Endodermal cell (in vitro differentiated cells): ENCODE results near the gene RUNX1. TPM values are rescaled to one million over a fixed set of nuclear protein-coding genes. Genes with fewer than 3 reads are reported as not detected.

Experiments used
- DNase-seq: peaks from one replicate; pipeline ENCODE4 v3.0.0-alpha.2; 2017
- H3K27ac ChIP-seq: 2 replicates; pipeline ENCODE4 v1.5.1; 2013; ENCODE audit warnings: mild to moderate bottlenecking, low read depth, low read length, moderate library complexity
- H3K27me3 ChIP-seq: 2 replicates; pipeline ENCODE4 v1.6.1; 2013; ENCODE audit warnings: mild to moderate bottlenecking, low read length, moderate library complexity; ENCODE audit not compliant: insufficient read depth, control insufficient read depth, poor library complexity, severe bottlenecking
- H3K36me3 ChIP-seq: 2 replicates; pipeline ENCODE4 v1.7.0; 2013; ENCODE audit warnings: mild to moderate bottlenecking, low read length, moderate library complexity; ENCODE audit not compliant: control insufficient read depth, insufficient read depth
- H3K4me1 ChIP-seq: one replicate; pipeline ENCODE4 v1.7.0; 2013; ENCODE audit warnings: low read length; ENCODE audit not compliant: control insufficient read depth, insufficient read depth
- H3K4me3 ChIP-seq: 2 replicates; pipeline ENCODE4 v1.5.1; 2013; ENCODE audit warnings: mild to moderate bottlenecking, low read length, moderate library complexity
- H3K9ac ChIP-seq: 2 replicates; pipeline ENCODE4 v1.6.1; 2013; ENCODE audit warnings: mild to moderate bottlenecking, low read length, moderate library complexity; ENCODE audit not compliant: poor library complexity, severe bottlenecking; ENCODE audit errors: extremely low read depth
- H3K9me3 ChIP-seq: 2 replicates; pipeline ENCODE4 v1.6.1; 2013; ENCODE audit warnings: mild to moderate bottlenecking, low read length, moderate library complexity; ENCODE audit not compliant: control insufficient read depth
- H3K27ac Mint-ChIP-seq: 2 replicates; pipeline ENCODE4 v1.8.0; 2020; ENCODE audit warnings: mixed read lengths
- H3K27me3 Mint-ChIP-seq: 2 replicates; pipeline ENCODE4 v1.8.0; 2021; ENCODE audit warnings: mild to moderate bottlenecking, mixed read lengths; ENCODE audit not compliant: insufficient read depth
- H3K36me3 Mint-ChIP-seq: 2 replicates; pipeline ENCODE4 v1.8.0; 2020; ENCODE audit warnings: low read depth, mixed read lengths
- H3K4me1 Mint-ChIP-seq: 2 replicates; pipeline ENCODE4 v1.8.0; 2020; ENCODE audit warnings: mixed read lengths
- H3K4me3 Mint-ChIP-seq: 2 replicates; pipeline ENCODE4 v1.8.0; 2020; ENCODE audit warnings: mild to moderate bottlenecking, moderate library complexity, mixed read lengths
- H3K9me3 Mint-ChIP-seq: 2 replicates; pipeline ENCODE4 v1.8.0; 2020; ENCODE audit warnings: mild to moderate bottlenecking, mixed read lengths
- WGBS, 2 experiments: methylation state at CpG; one replicate each; pipeline versions ENCODE4 v1.1.5 to v1.1.7; 2013; ENCODE audit warnings: missing lambda C conversion rate in 2 of 2, mixed read lengths in 1 of 2; ENCODE audit not compliant: insufficient coverage in 1 of 2, insufficient read length in 1 of 2; 5-methylcytosine and 5-hydroxymethylcytosine counted together
- total RNA-seq, 2 donors: library from RNA; stranded (reverse); fragmentation: NEBNext Ultra II Directional in 1 of 2; extraction: Animal tissue kit (Norgen Biotek cat#: 25700) in 1 of 2; gene quantifications; 2 replicates in 1 of 2; 3 replicates in 1 of 2; pipeline ENCODE4 v1.2.1, GENCODE V29; 2021
- TF ChIP-seq, protein P1 (sequence below): fragments of 200-600 bp; sonication (generic); conservative IDR thresholded peaks from 2 replicates; pipeline ENCODE4 v1.5.0; 2021; ENCODE audit warnings: antibody characterized with exemption, mild to moderate bottlenecking

The RUNX1 gene
- total RNA-seq, 2 donors from 2014 or later = 0.31 to 2.8 TPM

DNA sequence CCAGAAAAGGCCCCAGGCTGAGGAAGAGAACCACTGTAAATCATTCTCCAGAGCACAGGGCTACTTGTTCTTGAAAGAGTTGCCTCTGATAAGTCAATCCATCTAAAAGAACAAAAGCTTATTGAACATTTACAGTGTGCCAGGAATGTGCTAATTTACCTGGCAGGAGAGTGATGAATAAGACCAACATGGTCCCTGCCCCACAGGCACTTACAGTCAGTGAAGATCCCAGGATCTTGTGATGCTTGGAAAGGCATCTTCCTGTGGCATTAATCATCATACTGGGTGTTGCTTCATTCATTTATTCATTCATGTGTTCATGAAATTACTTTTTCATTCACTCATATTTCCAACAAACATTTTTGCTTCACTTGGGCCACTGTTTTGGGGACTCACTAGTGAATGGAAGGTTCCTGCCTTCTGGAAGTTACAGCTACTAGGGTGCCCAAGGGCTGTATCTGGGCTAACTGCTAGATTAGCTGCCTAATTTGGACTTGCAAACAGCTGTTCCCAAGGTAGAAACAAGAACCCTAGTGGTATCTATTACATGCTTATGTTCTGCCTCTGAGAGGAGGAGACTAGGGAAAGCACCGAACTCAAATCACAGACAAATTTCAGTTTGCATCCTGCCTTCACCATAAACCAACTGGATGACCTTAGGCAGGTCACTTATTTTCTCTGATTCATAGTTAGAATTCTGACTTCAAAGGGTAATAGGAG, 246.8 kb downstream of the RUNX1 start:
- TF ChIP-seq, protein P1, sequence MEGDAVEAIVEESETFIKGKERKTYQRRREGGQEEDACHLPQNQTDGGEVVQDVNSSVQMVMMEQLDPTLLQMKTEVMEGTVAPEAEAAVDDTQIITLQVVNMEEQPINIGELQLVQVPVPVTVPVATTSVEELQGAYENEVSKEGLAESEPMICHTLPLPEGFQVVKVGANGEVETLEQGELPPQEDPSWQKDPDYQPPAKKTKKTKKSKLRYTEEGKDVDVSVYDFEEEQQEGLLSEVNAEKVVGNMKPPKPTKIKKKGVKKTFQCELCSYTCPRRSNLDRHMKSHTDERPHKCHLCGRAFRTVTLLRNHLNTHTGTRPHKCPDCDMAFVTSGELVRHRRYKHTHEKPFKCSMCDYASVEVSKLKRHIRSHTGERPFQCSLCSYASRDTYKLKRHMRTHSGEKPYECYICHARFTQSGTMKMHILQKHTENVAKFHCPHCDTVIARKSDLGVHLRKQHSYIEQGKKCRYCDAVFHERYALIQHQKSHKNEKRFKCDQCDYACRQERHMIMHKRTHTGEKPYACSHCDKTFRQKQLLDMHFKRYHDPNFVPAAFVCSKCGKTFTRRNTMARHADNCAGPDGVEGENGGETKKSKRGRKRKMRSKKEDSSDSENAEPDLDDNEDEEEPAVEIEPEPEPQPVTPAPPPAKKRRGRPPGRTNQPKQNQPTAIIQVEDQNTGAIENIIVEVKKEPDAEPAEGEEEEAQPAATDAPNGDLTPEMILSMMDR = no peak
- Histone ChIP-seq H3K4me1 (peaks cover 6% of the 10 kb centered on the region), H3K9ac (no peak overlapping the region), H3K27ac (no peak overlapping the region), H3K9me3 (peaks cover 25% of the 10 kb centered on the region), H3K4me3 (no peak overlapping the region), H3K36me3 (no peaks in the 10 kb centered on the region), H3K27me3 (no peaks in the 10 kb centered on the region)
- Mint-ChIP-seq H3K27me3 (peaks cover 7% of the 10 kb centered on the region), H3K36me3 (peaks cover 7% of the 10 kb centered on the region), H3K9me3 (peaks cover 20% of the 10 kb centered on the region), H3K4me3 (no peak overlapping the region), H3K27ac (no peak overlapping the region), H3K4me1 (peaks cover 12% of the 10 kb centered on the region)
- DNase-seq = no peak
- WGBS, 2 experiments = 89% methylated on average over 1 of the region's 1 CpG; no CpG with 5 or more reads in 1 of the 2 experiments

DNA sequence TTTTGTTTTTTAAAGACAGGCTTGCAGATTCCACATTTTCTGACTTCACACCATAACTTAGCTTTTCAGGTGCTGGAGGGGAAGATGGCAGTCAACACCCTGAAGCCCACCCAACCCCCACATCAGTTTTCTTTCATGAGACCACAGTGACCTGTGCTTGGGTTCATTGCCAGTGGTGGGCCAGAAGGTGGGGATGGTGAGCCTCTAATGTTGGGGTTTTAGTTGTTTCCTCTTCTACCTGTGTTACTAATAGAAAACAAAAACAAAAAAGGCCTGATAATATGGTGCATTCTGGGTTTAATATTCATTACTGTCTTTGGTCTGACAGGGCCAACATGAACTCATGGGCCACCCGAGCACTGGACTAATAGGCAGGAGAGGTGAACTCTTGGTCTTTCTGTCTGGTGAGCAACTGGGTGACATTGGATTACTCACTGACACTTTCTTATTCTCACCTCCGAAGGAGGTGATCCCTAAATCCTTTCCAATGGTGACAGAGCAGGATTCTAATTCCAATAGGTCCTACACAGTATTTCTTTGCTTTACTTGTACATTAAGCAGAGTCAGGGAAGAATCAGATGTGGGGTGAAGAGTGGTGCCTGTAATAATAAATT, 247.5 kb downstream of the RUNX1 start:
- Histone ChIP-seq H3K9ac (no peak overlapping the region), H3K36me3 (no peaks in the 10 kb centered on the region), H3K4me3 (no peak overlapping the region), H3K4me1 (peaks cover 12% of the 10 kb centered on the region), H3K27me3 (no peaks in the 10 kb centered on the region), H3K27ac (no peak overlapping the region), H3K9me3 (peaks cover 19% of the 10 kb centered on the region)
- TF ChIP-seq, protein P1 = peak; percentile 85
- peaks cover 7% of the 10 kb centered on the region for H3K36me3 Mint-ChIP-seq
- peaks cover 7% of the 10 kb centered on the region for H3K27me3 Mint-ChIP-seq
- 52 to 73% methylated on average over 2 of the region's 2 CpGs for WGBS, 2 experiments
- no peak overlapping the region for H3K27ac Mint-ChIP-seq
- peak; percentile 79 for DNase-seq
- peaks cover 13% of the 10 kb centered on the region for H3K9me3 Mint-ChIP-seq
- peaks cover 19% of the 10 kb centered on the region for H3K4me1 Mint-ChIP-seq
- no peak overlapping the region for H3K4me3 Mint-ChIP-seq

DNA sequence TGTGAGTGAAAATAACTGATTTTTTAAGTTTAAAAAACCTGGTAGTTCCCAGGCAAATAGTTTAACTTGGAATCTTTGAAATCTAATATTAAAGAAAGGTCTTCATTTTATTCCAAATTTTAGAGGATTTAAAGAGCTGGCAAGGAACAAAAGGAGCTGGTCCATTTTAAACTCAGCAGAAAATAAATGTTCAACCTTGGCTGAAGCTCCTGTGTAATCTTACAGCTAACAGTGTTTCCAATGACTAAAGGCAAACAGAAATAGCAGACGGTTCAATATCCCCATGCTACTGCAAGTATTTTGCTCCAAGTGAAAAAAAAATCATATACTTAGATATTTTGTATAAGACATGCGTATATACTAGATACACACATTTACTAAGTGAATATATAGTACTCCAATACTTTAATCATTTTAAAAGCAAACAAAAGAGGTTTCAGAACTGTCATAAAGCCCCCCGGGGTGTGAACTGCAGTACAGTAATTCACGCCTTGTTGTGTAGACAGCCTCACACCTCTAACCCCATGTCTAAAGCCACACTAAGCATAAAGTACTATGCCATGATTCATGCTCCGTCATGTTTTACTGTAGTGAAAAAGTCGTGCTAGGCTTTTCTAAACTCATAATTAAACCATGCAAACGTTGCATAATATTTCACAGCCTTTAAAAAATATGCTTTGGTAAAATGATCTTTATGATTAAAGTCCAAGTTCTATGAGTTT, 248.1 kb downstream of the RUNX1 start:
- Histone ChIP-seq H3K36me3 (no peaks in the 10 kb centered on the region), H3K9me3 (peaks cover 12% of the 10 kb centered on the region), H3K4me3 (no peak overlapping the region), H3K4me1 (peaks cover 12% of the 10 kb centered on the region), H3K27ac (no peak overlapping the region), H3K27me3 (no peaks in the 10 kb centered on the region), H3K9ac (no peak overlapping the region)
- Mint-ChIP-seq H3K9me3 (peaks cover 9% of the 10 kb centered on the region), H3K27ac (no peak overlapping the region), H3K4me1 (peaks cover 26% of the 10 kb centered on the region), H3K27me3 (peaks cover 7% of the 10 kb centered on the region), H3K4me3 (no peak overlapping the region), H3K36me3 (peaks cover 7% of the 10 kb centered on the region)
- DNase-seq = no peak
- TF ChIP-seq, protein P1 = no peak
- 65 to 86% methylated on average over 2 to 6 of the region's 7 CpGs for WGBS, 2 experiments
